Smooth muscle cell (in vitro differentiated cells): ENCODE measurements around the gene ORAI2. TPM values are rescaled to one million over a fixed set of nuclear protein-coding genes. Genes with fewer than 3 reads are reported as not detected.

Experiments
- microRNA-seq: library from miRNA; unstranded; fragments of <30 nt; microRNA quantifications from one replicate; pipeline ENCODE4, GENCODE V29; 2016; ENCODE audit warnings: borderline number of aligned reads
- polyA plus RNA-seq: library from polyadenylated mRNA; unstranded; fragments of >200 nt; fragmentation: Nextera tagmentation; extraction: Ambion mirVana; gene quantifications from 2 replicates; pipeline ENCODE4 v1.2.1, GENCODE V29; 2016
- small RNA-seq: library from RNA; depleted of rRNA; stranded (forward); fragments of <200 nt; gene quantifications from one replicate; pipeline ENCODE3, GENCODE V24; 2014
- total RNA-seq: library from RNA; depleted of rRNA; stranded (reverse); fragments of >200 nt; gene quantifications from 2 replicates; pipeline ENCODE4 v1.2.3, GENCODE V29; 2014

The ORAI2 gene
- total and polyA plus RNA-seq, 2 experiments from 2014 or later = 43.0 to 69.8 TPM

Small RNA genes within 50 kb of the gene (microRNA-seq; reads per million reads assigned to microRNA genes)
- gene MIR4467 (not detected), gene MIR5090 (10.5 reads per million, percentile 14 among the genes with 10 or more reads in this experiment), gene MIR548O (not detected)

Small RNA genes within 50 kb of the gene (small RNA-seq; reads per million reads assigned to genes)
- not detected for gene MIR548O

Other genes with a start within 250 kb of the ORAI2 start
- 6.3 and 8.2 TPM in 2 replicates for gene SH2B2, start 146.7 kb upstream of the ORAI2 start, total RNA-seq
- gene SH2B2, start 146.7 kb upstream of the ORAI2 start, polyA plus RNA-seq = 12.4 and 14.6 TPM in 2 replicates
- gene SPDYE6, start 77.1 kb upstream of the ORAI2 start, total RNA-seq = not detected in 2 replicates
- gene SPDYE6, start 77.1 kb upstream of the ORAI2 start, polyA plus RNA-seq = 0.66 TPM in 1 of 2 replicates, not detected in the other
- gene PRKRIP1, start 37.2 kb upstream of the ORAI2 start, total RNA-seq = 14.3 and 17.2 TPM in 2 replicates
- gene PRKRIP1, start 37.2 kb upstream of the ORAI2 start, polyA plus RNA-seq = 34.5 and 51.9 TPM in 2 replicates
- 7.0 and 17.7 TPM in 2 replicates for gene ALKBH4, start 31.3 kb downstream of the ORAI2 start, total RNA-seq
- 15.7 and 16.0 TPM in 2 replicates for gene ALKBH4, start 31.3 kb downstream of the ORAI2 start, polyA plus RNA-seq
- gene LRWD1, start 31.4 kb downstream of the ORAI2 start, total RNA-seq = 10.0 and 13.1 TPM in 2 replicates
- gene LRWD1, start 31.4 kb downstream of the ORAI2 start, polyA plus RNA-seq = 21.2 and 23.5 TPM in 2 replicates
- gene POLR2J, start 45.3 kb downstream of the ORAI2 start, total RNA-seq = 12.7 and 13.1 TPM in 2 replicates
- 92.2 and 94.4 TPM in 2 replicates for gene POLR2J, start 45.3 kb downstream of the ORAI2 start, polyA plus RNA-seq
- 2.1 and 4.2 TPM in 2 replicates for gene RASA4B, start 84.2 kb downstream of the ORAI2 start, total RNA-seq
- gene RASA4B, start 84.2 kb downstream of the ORAI2 start, polyA plus RNA-seq = 3.5 and 4.6 TPM in 2 replicates
- 0.40 TPM in 1 of 2 replicates, not detected in the other for gene UPK3BL2, start 110.1 kb downstream of the ORAI2 start, total RNA-seq
- gene UPK3BL2, start 110.1 kb downstream of the ORAI2 start, polyA plus RNA-seq = 0.75 and 3.6 TPM in 2 replicates
- gene SPDYE2, start 117.7 kb downstream of the ORAI2 start, total RNA-seq = not detected in 2 replicates
- 0.86 and 3.1 TPM in 2 replicates for gene SPDYE2, start 117.7 kb downstream of the ORAI2 start, polyA plus RNA-seq
- 2.8 and 6.5 TPM in 2 replicates for gene POLR2J3, start 139.0 kb downstream of the ORAI2 start, total RNA-seq
- gene POLR2J3, start 139.0 kb downstream of the ORAI2 start, polyA plus RNA-seq = 50.2 and 54.2 TPM in 2 replicates
- gene RASA4, start 183.2 kb downstream of the ORAI2 start, total RNA-seq = 6.9 and 12.2 TPM in 2 replicates
- gene RASA4, start 183.2 kb downstream of the ORAI2 start, polyA plus RNA-seq = 6.9 and 11.6 TPM in 2 replicates
- 6.6 and 16.6 TPM in 2 replicates for gene UPK3BL1, start 209.2 kb downstream of the ORAI2 start, total RNA-seq
- 21.1 and 25.0 TPM in 2 replicates for gene UPK3BL1, start 209.2 kb downstream of the ORAI2 start, polyA plus RNA-seq
- gene SPDYE2B, start 216.7 kb downstream of the ORAI2 start, total RNA-seq = not detected in 2 replicates
- not detected in 2 replicates for gene SPDYE2B, start 216.7 kb downstream of the ORAI2 start, polyA plus RNA-seq
- 0.90 and 2.9 TPM in 2 replicates for gene POLR2J2, start 238.1 kb downstream of the ORAI2 start, total RNA-seq
- 0.10 and 2.4 TPM in 2 replicates for gene POLR2J2, start 238.1 kb downstream of the ORAI2 start, polyA plus RNA-seq